Activated B cell treated with CpG ODN at 0.5 μM for 24 hours (primary cell): ENCODE data around the gene SPART. TPM values are rescaled to one million over a fixed set of nuclear protein-coding genes. Genes with fewer than 3 reads are reported as not detected.

Experiments
- ATAC-seq: fragments of 200-7000 bp; cut with Tn5 transposase; one replicate; pipeline ENCODE4 v1.10.0; 2021; ENCODE audit warnings: low read depth, mild to moderate bottlenecking, moderate library complexity
- CTCF ChIA-PET: fragments of 350-600 bp; sonication (Branson Sonifier 250); formaldehyde crosslinking; loops from one replicate; lab custom pipeline; 2021; ENCODE audit warnings: antibody characterized with exemption; lab: Charles Lee
- POLR2A ChIA-PET: fragments of 350-600 bp; sonication (Branson Sonifier 250); formaldehyde crosslinking; loops from one replicate; lab custom pipeline; 2021; ENCODE audit warnings: antibody characterized with exemption; lab: Charles Lee
- DNase-seq: peaks from one replicate; pipeline ENCODE4 v3.0.0; 2022
- H3K27ac Mint-ChIP-seq: one replicate; pipeline ENCODE4 v1.8.0; 2020; ENCODE audit warnings: mixed read lengths
- H3K27me3 Mint-ChIP-seq: one replicate; pipeline ENCODE4 v1.8.0; 2021; ENCODE audit warnings: mixed read lengths
- H3K36me3 Mint-ChIP-seq: one replicate; pipeline ENCODE4 v1.8.0; 2021; ENCODE audit warnings: low read depth, mixed read lengths
- H3K4me1 Mint-ChIP-seq: one replicate; pipeline ENCODE4 v1.8.0; 2021; ENCODE audit warnings: mixed read lengths
- H3K4me3 Mint-ChIP-seq: one replicate; pipeline ENCODE4 v1.8.0; 2020; ENCODE audit warnings: mild to moderate bottlenecking, mixed read lengths
- H3K9me3 Mint-ChIP-seq: one replicate; pipeline ENCODE4 v1.8.0; 2020; ENCODE audit warnings: mixed read lengths
- CTCF ChIP-seq: fragments of 200-600 bp; IDR thresholded peaks from one replicate; pipeline ENCODE4 v1.8.0; 2022; ENCODE audit warnings: antibody characterized with exemption, mild to moderate bottlenecking
- intact Hi-C: fragments of 100-400 bp; cut with micrococcal nuclease; formaldehyde crosslinking; loops from one replicate; pipeline ENCODE4 v1.15.1; 2024
- total RNA-seq: library from RNA; stranded (reverse); gene quantifications from 2 replicates; pipeline ENCODE4 v1.2.3, GENCODE V29; 2022

SPART gene
- total RNA-seq, 1 donor from 2014 or later, result 19.8 TPM

- peaks cover 4% of the 10 kb centered on the region for H3K27me3 Mint-ChIP-seq
- ChIA-PET CTCF (no interaction called here), POLR2A (no interaction called here)
- H3K9me3 Mint-ChIP-seq, result no peaks in the 10 kb centered on the region
- TF ChIP-seq CTCF, result no peak
- H3K4me3 Mint-ChIP-seq, result no peak overlapping the region
- ATAC-seq (no peak), DNase-seq (no peak)
- intact Hi-C loops, result no loop called here
- H3K36me3 Mint-ChIP-seq, result no peaks in the 10 kb centered on the region
- no peaks in the 10 kb centered on the region for H3K4me1 Mint-ChIP-seq
- no peak overlapping the region for H3K27ac Mint-ChIP-seq
Observed at GRCh38 chr13:36358175-36358718, 12.1 kb upstream of the SPART start.

- POLR2A ChIA-PET, result no interaction called here
- intact Hi-C loops, result no loop called here
- no peaks in the 10 kb centered on the region for H3K9me3 Mint-ChIP-seq
Observed at GRCh38 chr13:36357692-36358091, 11.5 kb upstream of the SPART start.

GRCh38 chr13:36357231-36357630 lies 11.0 kb upstream of the SPART start:
- POLR2A ChIA-PET, result no interaction called here
- H3K4me3 Mint-ChIP-seq, result no peak overlapping the region
- H3K36me3 Mint-ChIP-seq, result no peaks in the 10 kb centered on the region
- no peaks in the 10 kb centered on the region for H3K4me1 Mint-ChIP-seq
- CTCF ChIA-PET, result no interaction called here
- H3K9me3 Mint-ChIP-seq, result no peaks in the 10 kb centered on the region
- no peak overlapping the region for H3K27ac Mint-ChIP-seq
- no peak for TF ChIP-seq CTCF
- DNase-seq, result no peak
- ATAC-seq, result no peak
- H3K27me3 Mint-ChIP-seq, result peaks cover 3% of the 10 kb centered on the region
- intact Hi-C loops, result no loop called here

More at GRCh38 chr13:36357692-36358091, 11.5 kb upstream of the SPART start:
- no peaks in the 10 kb centered on the region for H3K36me3 Mint-ChIP-seq
- peaks cover 4% of the 10 kb centered on the region for H3K27me3 Mint-ChIP-seq
- CTCF ChIA-PET, result no interaction called here
- no peak for TF ChIP-seq CTCF
- no peak for ATAC-seq
- no peaks in the 10 kb centered on the region for H3K4me1 Mint-ChIP-seq
- H3K27ac Mint-ChIP-seq, result no peak overlapping the region
- no peak overlapping the region for H3K4me3 Mint-ChIP-seq
- no peak for DNase-seq

GRCh38 chr13:36356058-36356457 lies 9.9 kb upstream of the SPART start:
- no peak for TF ChIP-seq CTCF
- H3K27ac Mint-ChIP-seq, result no peak overlapping the region
- CTCF ChIA-PET, result interaction anchor here (0.6 kb wide), 1 partner anchor 213 kb away, joined by 3 read pairs; no protein-coding TSS in a partner anchor

GRCh38 chr13:36355632-36356031 lies 9.4 kb upstream of the SPART start:
- no peak overlapping the region for H3K4me3 Mint-ChIP-seq
- no peaks in the 10 kb centered on the region for H3K9me3 Mint-ChIP-seq
- no peak for DNase-seq
- H3K36me3 Mint-ChIP-seq, result no peaks in the 10 kb centered on the region
- H3K4me1 Mint-ChIP-seq, result no peaks in the 10 kb centered on the region
- no peak overlapping the region for H3K27ac Mint-ChIP-seq
- TF ChIP-seq CTCF, result no peak
- CTCF ChIA-PET, result interaction anchor here (0.6 kb wide), 1 partner anchor 214 kb away, joined by 3 read pairs; no protein-coding TSS in a partner anchor
- intact Hi-C loops, result no loop called here
- ATAC-seq, result no peak
- POLR2A ChIA-PET, result no interaction called here
- H3K27me3 Mint-ChIP-seq, result peaks cover 3% of the 10 kb centered on the region

More at GRCh38 chr13:36356058-36356457, 9.9 kb upstream of the SPART start:
- Mint-ChIP-seq H3K4me3 (no peak overlapping the region), H3K9me3 (no peaks in the 10 kb centered on the region), H3K4me1 (no peaks in the 10 kb centered on the region), H3K27me3 (peaks cover 3% of the 10 kb centered on the region), H3K36me3 (no peaks in the 10 kb centered on the region)
- ATAC-seq, result no peak
- no peak for DNase-seq
- intact Hi-C loops, result no loop called here
- POLR2A ChIA-PET, result no interaction called here
